DND-41 (cell line): ENCODE measurements around the gene SAT1.
A peak's percentile ranks its signal among the peaks of the same experiment; 100 is the strongest.

ENCODE experiments used
- ATAC-seq: fragments of 200-7000 bp; cut with Tn5 transposase; 3 replicates; pipeline ENCODE4 v1.9.1; 2021; ENCODE audit warnings: low read depth; ENCODE audit not compliant: insufficient read depth
- DNase-seq: peaks from one replicate; pipeline ENCODE4 v3.0.0-alpha.2; 2020
- H2AFZ ChIP-seq: 2 replicates; pipeline ENCODE4 v1.6.0; 2012; ENCODE audit warnings: low read depth, low read length
- H3K27ac ChIP-seq: 2 replicates; pipeline ENCODE4 v1.5.1; 2012; ENCODE audit warnings: low read length, inconsistent platforms
- H3K27me3 ChIP-seq: fragments of 200-600 bp; sonication (generic); 2 replicates; pipeline ENCODE4 v1.6.0; 2012; ENCODE audit warnings: low read length, mild to moderate bottlenecking, inconsistent platforms; ENCODE audit not compliant: insufficient read depth, poor library complexity
- H3K36me3 ChIP-seq: 2 replicates; pipeline ENCODE4 v1.5.1; 2012; ENCODE audit warnings: low read length, inconsistent platforms; ENCODE audit not compliant: insufficient read depth
- H3K4me1 ChIP-seq: 2 replicates; pipeline ENCODE4 v1.5.1; 2012; ENCODE audit warnings: mild to moderate bottlenecking, low read length; ENCODE audit not compliant: insufficient read depth
- H3K4me2 ChIP-seq: 2 replicates; pipeline ENCODE4 v1.6.0; 2012; ENCODE audit warnings: mild to moderate bottlenecking, moderate library complexity, low read length, inconsistent platforms; ENCODE audit not compliant: insufficient read depth
- H3K4me3 ChIP-seq, 2 experiments: fragments of 200-600 bp in 1 of 2; shearing (Covaris generic) in 1 of 2; 2 replicates each; pipeline ENCODE4 v1.5.1; 2012 to 2016; ENCODE audit warnings: inconsistent platforms in 2 of 2, low read length in 2 of 2, mild to moderate bottlenecking in 2 of 2, low read depth in 1 of 2, moderate library complexity in 1 of 2
- H3K79me2 ChIP-seq: 2 replicates; pipeline ENCODE4 v1.6.0; 2012; ENCODE audit warnings: low read length, inconsistent platforms; ENCODE audit not compliant: insufficient read depth
- H3K9ac ChIP-seq: 2 replicates; pipeline ENCODE4 v1.6.0; 2012; ENCODE audit warnings: low read depth, mild to moderate bottlenecking, inconsistent platforms, low read length, moderate library complexity
- H3K9me3 ChIP-seq: 2 replicates; pipeline ENCODE4 v1.5.1; 2012; ENCODE audit warnings: low read length, moderate library complexity, mild to moderate bottlenecking, inconsistent platforms; ENCODE audit not compliant: insufficient read depth, severe bottlenecking
- H4K20me1 ChIP-seq: 2 replicates; pipeline ENCODE4 v1.6.0; 2012; ENCODE audit warnings: low read length; ENCODE audit not compliant: insufficient read depth
- EZH2 ChIP-seq: IDR thresholded peaks from 3 replicates; pipeline ENCODE4 v1.6.1; 2012; ENCODE audit warnings: borderline replicate concordance, low read depth, mild to moderate bottlenecking, moderate library complexity, low read length, inconsistent platforms; ENCODE audit not compliant: severe bottlenecking
- TF ChIP-seq, protein P1 (sequence below): IDR thresholded peaks from 2 replicates; pipeline ENCODE4 v1.5.1; 2012; ENCODE audit warnings: borderline replicate concordance, low read length, moderate library complexity, mild to moderate bottlenecking; ENCODE audit not compliant: poor library complexity, severe bottlenecking; ENCODE audit errors: extremely low read depth

The SAT1 gene

DNA sequence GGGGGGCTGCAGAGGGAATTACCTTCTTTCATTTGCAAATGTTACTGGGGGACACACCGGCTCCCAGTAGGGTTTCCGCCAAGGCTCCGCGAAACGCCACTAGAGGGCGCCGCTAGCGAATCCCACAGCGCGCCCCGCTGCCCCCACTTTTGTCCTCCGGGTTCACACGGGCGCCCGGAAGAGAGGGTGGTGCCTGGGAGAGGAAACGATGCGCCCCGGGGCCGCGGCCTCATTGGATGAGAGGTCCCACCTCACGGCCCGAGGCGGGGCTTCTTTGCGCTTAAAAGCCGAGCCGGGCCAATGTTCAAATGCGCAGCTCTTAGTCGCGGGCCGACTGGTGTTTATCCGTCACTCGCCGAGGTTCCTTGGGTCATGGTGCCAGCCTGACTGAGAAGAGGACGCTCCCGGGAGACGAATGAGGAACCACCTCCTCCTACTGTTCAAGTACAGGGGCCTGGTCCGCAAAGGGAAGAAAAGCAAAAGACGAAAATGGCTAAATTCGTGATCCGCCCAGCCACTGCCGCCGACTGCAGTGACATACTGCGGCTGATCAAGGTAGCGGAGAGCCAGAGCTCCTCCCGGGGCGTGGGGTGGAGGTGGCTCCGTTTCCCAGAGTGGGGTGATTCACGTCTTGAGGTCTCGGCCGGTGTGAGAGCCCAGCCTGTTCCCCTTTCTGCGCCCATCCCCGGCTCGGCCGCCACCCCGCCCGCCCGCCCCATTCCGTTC lies at the start of gene SAT1:
Gene SAT1, plus strand, starts transcription at position 311 of the 726 bp plus-strand sequence. Its CDS starts 179 bp downstream, at position 490.
- peak within 1 kb of the TSS; percentile 87 for H2AFZ ChIP-seq
- no peaks in the 10 kb centered on the region for H4K20me1 ChIP-seq
- H3K9ac ChIP-seq = peak within 1 kb of the TSS; percentile 75
- peak within 1 kb of the TSS; percentile 64 to 94; a peak in 3 of 4 replicates for H3K4me3 ChIP-seq
- H3K36me3 ChIP-seq = peaks cover 10% of the 10 kb centered on the region
- no peaks in the 10 kb centered on the region for H3K9me3 ChIP-seq
- H3K79me2 ChIP-seq = peaks cover 10% of the 10 kb centered on the region
- TF ChIP-seq, protein P1, sequence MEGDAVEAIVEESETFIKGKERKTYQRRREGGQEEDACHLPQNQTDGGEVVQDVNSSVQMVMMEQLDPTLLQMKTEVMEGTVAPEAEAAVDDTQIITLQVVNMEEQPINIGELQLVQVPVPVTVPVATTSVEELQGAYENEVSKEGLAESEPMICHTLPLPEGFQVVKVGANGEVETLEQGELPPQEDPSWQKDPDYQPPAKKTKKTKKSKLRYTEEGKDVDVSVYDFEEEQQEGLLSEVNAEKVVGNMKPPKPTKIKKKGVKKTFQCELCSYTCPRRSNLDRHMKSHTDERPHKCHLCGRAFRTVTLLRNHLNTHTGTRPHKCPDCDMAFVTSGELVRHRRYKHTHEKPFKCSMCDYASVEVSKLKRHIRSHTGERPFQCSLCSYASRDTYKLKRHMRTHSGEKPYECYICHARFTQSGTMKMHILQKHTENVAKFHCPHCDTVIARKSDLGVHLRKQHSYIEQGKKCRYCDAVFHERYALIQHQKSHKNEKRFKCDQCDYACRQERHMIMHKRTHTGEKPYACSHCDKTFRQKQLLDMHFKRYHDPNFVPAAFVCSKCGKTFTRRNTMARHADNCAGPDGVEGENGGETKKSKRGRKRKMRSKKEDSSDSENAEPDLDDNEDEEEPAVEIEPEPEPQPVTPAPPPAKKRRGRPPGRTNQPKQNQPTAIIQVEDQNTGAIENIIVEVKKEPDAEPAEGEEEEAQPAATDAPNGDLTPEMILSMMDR = peak; percentile 78
- TF ChIP-seq EZH2 = no peak
- H3K4me1 ChIP-seq = peaks cover 30% of the 10 kb centered on the region
- peak within 1 kb of the TSS; percentile 93 for H3K4me2 ChIP-seq
- DNase-seq (peak; percentile 94), ATAC-seq (peak; percentile 97)
- no peaks in the 10 kb centered on the region for H3K27me3 ChIP-seq
- peak within 1 kb of the TSS; percentile 83 for H3K27ac ChIP-seq

- Histone ChIP-seq H4K20me1 (no peaks in the 10 kb centered on the region), H3K79me2 (no peaks in the 10 kb centered on the region), H3K9me3 (no peaks in the 10 kb centered on the region), H3K4me2 (no peak overlapping the region), H2AFZ (no peak overlapping the region), H3K9ac (no peak overlapping the region), H3K4me1 (no peaks in the 10 kb centered on the region), H3K27ac (no peak overlapping the region), H3K4me3 (no peak overlapping the region), H3K36me3 (no peaks in the 10 kb centered on the region), H3K27me3 (no peaks in the 10 kb centered on the region)
- ATAC-seq (no peak), DNase-seq (no peak)
- TF ChIP-seq, protein P1 = no peak
- no peak for TF ChIP-seq EZH2
Measured at GRCh38 chrX:23736030-23736429, 46.9 kb upstream of the SAT1 start.

- Histone ChIP-seq H2AFZ (no peak overlapping the region), H3K4me3 (no peak overlapping the region), H3K9ac (no peak overlapping the region), H3K27ac (no peak overlapping the region), H3K79me2 (no peaks in the 10 kb centered on the region), H3K9me3 (no peaks in the 10 kb centered on the region), H3K4me2 (no peak overlapping the region), H3K36me3 (no peaks in the 10 kb centered on the region), H3K27me3 (no peaks in the 10 kb centered on the region), H3K4me1 (no peaks in the 10 kb centered on the region), H4K20me1 (no peaks in the 10 kb centered on the region)
- DNase-seq (no peak), ATAC-seq (no peak)
- TF ChIP-seq EZH2 = no peak
- TF ChIP-seq, protein P1 = no peak
Measured at GRCh38 chrX:23737413-23737812, 45.6 kb upstream of the SAT1 start.
